GM18861 (cell line): ENCODE data around the gene PRSS57.
"Not testable (repeated sequence)": the region's sequence is repeated elsewhere in the genome, so short reads cannot be mapped to it uniquely, and the experiment has no call there.

Experiments
- ATAC-seq: cut with Tn5 transposase; IDR thresholded peaks from one replicate; pipeline ENCODE4 v1.9.1; 2021; ENCODE audit not compliant: unreplicated experiment

The PRSS57 gene

GRCh38 chr19:723714-724113, 28.5 kb upstream of the PRSS57 start:
- no peak for ATAC-seq

DNA sequence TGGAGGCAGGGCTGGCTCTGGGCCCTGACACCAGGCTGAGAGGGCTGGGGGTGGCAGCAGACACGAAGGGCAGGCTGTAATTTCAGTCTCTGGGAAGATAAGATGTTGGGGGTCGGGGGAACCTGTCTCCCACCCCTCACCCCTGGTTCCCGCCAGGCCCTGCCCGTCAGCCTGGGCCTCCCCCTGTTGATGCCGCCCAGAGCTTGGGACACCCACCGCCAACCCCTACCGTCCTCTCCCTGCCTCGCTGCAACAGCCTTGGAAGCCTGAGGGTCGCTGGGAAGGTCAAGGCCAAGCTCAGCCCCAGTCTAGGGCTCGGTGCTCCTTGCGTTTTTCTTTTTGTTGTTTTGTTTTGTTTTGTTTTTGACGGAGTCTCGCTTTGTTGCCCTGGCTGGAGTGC, 28.0 kb upstream of the PRSS57 start:
- no peak for ATAC-seq

- no peak for ATAC-seq
These were observed 27.4 kb upstream of the PRSS57 start for GRCh38 chr19:722553-723101.

GRCh38 chr19:720345-721160, 25.3 kb upstream of the PRSS57 start:
- ATAC-seq = no peak

GRCh38 chr19:719636-720344, 24.5 kb upstream of the PRSS57 start:
- ATAC-seq = no peak

DNA sequence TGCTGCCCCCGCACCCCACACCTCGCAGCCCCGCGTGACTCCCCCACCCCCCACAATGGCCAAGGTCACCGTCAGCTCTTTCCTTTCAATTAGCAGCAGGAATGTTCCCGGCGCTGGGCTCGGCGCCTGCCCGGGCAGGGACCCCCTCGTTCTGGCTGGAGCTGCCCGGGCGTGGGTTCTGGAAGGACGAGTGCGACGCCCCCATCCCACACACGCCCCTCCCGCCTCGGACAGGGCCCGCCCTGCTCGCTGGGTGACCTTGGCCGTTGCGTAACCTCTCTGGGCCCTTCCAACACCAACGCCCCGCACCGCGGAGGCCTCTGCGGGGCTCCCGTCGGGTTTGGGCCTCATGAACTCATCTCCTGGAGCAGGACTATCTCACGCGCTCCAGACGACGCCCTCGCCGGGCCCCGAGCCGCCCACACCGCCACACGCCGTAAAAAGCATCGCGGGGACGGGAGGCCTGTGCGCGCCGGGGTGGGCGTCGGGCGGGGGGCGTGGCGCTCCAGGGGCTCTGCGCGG, 23.8 kb upstream of the PRSS57 start:
- no peak for ATAC-seq

- no peak for ATAC-seq
These were observed 23.1 kb upstream of the PRSS57 start for GRCh38 chr19:718251-718951.

DNA sequence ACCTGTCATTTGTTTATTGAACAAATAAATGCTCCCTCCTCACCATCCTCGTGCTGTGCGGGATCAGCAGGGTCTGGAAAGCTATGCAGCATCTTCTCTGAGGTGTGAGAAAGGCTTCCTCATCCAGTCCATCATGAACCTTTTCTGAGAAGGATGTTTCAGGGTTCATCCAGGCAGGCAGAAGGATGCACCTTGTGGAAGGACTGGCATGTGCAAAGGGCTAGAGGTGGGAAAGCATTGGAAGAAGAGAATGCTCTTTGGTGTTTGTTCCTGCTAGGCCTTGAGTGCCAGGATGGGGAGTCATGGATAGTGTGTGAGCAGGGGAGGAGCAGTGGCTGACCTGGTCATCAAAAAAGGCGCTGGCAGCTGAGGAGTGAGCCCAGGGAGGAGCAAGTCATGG, 20.1 kb upstream of the PRSS57 start:
- no peak for ATAC-seq

- no peak for ATAC-seq
These were observed 16.0 kb upstream of the PRSS57 start for GRCh38 chr19:711254-711653.

DNA sequence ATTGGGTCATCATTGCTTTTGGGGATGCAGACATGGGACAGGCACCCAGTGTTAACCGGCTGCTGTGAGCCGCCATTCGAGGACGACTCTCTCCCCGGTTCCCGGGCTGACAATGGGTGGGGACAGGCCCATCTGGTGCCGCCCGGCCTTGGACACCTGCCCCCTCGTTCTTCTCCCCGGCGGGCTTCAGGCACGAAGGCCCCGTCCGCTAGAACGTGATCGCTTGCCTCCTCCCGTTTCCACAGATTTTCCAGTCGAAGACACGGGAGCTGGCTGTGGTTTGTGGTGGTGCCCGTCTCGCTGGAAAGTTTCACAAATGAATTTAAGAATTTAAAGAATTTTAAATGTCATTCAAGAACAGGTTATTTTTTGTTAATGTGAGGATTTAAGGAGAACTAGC, 15.5 kb upstream of the PRSS57 start:
- no peak for ATAC-seq

GRCh38 chr19:709965-710571, 14.8 kb upstream of the PRSS57 start:
- no peak for ATAC-seq

- ATAC-seq = no peak
These were observed 14.1 kb upstream of the PRSS57 start for GRCh38 chr19:709196-709964.

GRCh38 chr19:708154-709143, 13.2 kb upstream of the PRSS57 start, which contains the start of gene PALM:
TSS of gene PALM (plus strand) at chr19:708935. CDS start at chr19:709147, 212 bp downstream.
- ATAC-seq = no peak

GRCh38 chr19:704447-704741, 9.1 kb upstream of the PRSS57 start:
- ATAC-seq = no peak

DNA sequence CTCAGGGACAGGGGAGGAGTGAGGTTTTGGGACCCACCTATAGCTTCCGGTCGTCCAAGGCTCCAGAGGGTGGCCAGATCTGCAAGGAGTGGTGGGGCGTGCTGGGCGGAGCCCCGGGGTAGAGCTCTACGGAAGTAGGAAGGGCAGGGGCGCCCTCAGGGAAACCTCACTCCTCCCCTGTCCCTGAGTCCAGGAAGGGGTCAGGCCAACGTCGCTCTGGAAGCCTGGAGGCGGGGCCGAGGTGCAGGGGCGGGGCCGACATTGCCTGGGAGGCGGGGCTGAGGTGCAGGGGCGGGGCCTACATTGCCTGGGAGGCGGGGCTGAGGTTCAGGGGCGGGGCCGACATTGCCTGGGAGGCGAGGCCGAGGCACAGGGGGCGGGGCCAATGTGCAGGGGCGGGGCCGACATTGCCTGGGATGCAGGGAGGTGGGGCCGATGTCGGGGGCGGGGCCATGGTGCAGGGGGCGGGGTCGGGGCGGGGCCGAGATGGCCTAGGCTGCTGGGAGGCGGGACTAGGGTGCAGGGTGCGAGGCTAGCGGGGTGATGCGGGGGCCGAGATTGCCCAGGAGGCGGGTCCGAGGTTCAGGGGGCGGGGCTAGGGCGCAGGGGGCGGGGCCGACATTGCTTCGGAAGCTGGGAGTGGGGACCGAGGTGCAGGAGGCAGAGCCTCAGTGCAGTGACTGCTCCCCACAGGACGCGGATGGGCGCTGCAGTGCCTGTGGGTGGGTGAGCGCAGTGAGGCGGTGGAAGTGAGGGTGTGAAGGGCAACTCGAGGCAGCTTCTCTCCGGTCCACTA, 8.6 kb upstream of the PRSS57 start:
- ATAC-seq = no peak

- no peak for ATAC-seq
These were observed 8.0 kb upstream of the PRSS57 start for GRCh38 chr19:703329-703650.

DNA sequence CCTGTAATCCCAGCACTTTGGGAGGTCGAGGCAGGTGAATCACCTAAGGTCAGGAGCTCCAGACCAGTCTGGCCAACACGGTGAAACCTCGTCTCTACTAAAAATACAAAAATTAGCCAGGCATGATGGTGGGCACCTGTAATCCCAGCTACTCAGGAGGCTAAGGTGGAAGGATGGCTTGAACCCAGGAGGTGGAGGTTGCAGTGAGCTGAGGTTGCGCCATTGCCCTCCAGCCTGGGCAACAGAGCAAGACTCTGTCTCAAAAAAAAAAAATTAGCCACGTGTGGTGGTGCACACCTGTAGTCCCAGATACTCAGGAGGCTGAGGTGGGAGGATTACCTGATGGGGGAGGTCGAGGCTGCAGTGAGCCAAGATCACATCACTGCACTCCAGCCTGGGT, 7.6 kb upstream of the PRSS57 start:
- not testable (repeated sequence) for ATAC-seq

DNA sequence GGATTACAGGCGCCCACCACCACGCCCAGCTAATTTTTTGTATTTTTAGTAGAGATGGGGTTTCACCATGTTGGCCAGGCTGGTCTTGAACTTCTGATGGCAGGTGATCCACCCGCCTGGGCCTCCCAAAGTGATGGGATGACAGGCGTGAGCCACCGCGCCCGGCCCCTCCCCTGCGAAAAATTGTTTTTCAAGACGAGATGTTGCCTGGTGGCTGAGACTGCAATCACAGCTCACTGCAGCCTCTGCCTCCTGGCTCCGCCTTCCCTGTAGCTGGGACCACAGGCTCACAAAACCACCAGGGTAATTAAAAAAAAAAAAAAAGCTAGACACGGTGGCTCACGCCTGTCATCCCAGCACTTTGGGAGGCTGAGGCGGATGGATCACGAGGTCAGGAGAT, 4.6 kb upstream of the PRSS57 start:
- not testable (repeated sequence) for ATAC-seq
